Breast epithelium (tissue), 3 donors: ENCODE results near the gene C1QTNF9.

Source experiments
- POLR2A ChIP-seq: fragments of 450-650 bp; IDR thresholded peaks from one replicate; pipeline ENCODE4 v1.6.1; 2016; ENCODE audit warnings: antibody characterized with exemption, mild to moderate bottlenecking, moderate library complexity
- TF ChIP-seq, protein P1 (sequence below), 3 donors: fragments of 450-650 bp; IDR thresholded peaks; one replicate each; pipeline ENCODE4 v1.5.1; 2016 to 2017; ENCODE audit warnings: antibody characterized with exemption in 3 of 3, mild to moderate bottlenecking in 3 of 3, moderate library complexity in 3 of 3

DNA sequence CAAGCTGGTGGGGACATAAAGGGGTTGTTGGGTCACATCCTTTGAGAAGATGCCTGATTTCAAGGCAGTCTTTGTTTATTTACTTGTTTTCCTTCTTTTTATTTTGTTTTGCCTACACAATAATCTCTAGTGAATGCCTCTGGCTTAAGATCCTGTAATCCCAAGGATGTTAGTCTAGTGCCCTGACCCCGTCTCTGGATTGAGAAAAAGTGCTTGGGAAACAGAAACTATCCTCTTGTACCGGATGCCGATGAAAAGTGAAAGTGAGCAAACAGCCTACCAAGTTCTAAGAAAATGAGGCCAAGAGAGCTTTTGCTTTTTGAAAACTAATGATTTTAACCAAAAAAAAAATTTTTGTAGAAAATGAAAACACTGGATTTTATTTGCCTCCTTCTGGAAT, 42.1 kb upstream of the C1QTNF9 start:
- TF ChIP-seq POLR2A, result no peak
- TF ChIP-seq, protein P1, sequence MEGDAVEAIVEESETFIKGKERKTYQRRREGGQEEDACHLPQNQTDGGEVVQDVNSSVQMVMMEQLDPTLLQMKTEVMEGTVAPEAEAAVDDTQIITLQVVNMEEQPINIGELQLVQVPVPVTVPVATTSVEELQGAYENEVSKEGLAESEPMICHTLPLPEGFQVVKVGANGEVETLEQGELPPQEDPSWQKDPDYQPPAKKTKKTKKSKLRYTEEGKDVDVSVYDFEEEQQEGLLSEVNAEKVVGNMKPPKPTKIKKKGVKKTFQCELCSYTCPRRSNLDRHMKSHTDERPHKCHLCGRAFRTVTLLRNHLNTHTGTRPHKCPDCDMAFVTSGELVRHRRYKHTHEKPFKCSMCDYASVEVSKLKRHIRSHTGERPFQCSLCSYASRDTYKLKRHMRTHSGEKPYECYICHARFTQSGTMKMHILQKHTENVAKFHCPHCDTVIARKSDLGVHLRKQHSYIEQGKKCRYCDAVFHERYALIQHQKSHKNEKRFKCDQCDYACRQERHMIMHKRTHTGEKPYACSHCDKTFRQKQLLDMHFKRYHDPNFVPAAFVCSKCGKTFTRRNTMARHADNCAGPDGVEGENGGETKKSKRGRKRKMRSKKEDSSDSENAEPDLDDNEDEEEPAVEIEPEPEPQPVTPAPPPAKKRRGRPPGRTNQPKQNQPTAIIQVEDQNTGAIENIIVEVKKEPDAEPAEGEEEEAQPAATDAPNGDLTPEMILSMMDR (IDR thresholded peaks at IDR 0.05), result no peak
